RPMI8226 (cell line): Measurements from ENCODE around the gene DPF3.
A peak's percentile ranks its signal among the peaks of the same experiment; 100 is the strongest.

Experiments
- DNase-seq: peaks from one replicate; pipeline ENCODE4 v3.0.0-alpha.2; 2015

Gene DPF3

GRCh38 chr14:72636094-72636493 is 257.8 kb downstream of the DPF3 start:
- DNase-seq, result no peak

DNA sequence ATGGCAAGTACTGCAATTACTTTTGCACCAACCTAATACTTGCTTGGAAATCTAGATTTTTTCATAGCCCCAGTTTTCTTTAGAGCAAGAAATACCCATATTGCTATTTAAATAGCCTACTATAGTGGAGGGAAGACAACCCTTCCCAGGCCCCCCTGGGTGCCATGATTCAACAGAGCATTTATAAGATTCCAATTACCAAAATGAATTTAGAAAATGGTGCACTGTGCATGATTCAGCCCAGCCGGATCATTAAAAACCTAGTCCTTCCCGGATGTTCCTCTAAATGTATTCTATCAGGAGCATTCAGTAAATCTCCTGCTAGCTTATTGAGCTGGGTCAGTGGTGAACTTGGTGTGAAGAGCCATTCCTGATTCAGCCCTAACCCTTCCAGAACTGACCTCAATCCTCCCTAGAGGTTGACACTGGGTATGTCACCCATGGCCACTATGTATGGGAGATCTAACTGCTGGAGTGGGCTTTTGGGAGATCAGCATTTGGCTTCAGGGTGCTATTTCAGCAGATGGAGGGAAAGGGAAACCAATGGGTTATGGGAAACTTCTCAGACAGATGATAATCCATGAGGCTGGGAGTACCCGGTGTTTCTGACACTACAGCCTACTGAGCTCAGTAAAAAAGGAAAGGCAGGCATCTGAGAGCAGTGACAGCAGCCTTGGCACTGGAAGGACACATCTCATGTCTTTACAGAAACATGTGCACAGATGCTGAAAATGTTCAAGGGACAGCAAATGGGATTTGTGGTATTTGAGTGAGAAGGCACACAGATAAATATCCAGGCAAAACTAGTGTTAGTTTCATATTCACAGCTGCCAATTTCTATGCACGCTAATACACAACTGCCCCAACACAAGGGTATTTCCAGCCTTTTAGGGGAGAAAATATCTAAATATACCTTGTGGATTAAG is 258.9 kb downstream of the DPF3 start:
- DNase-seq, result no peak

- no peak for DNase-seq
Measured at GRCh38 chr14:72633551-72633950, 260.4 kb downstream of the DPF3 start.

- DNase-seq, result no peak
Measured at GRCh38 chr14:72632727-72633126, 261.2 kb downstream of the DPF3 start.

DNA sequence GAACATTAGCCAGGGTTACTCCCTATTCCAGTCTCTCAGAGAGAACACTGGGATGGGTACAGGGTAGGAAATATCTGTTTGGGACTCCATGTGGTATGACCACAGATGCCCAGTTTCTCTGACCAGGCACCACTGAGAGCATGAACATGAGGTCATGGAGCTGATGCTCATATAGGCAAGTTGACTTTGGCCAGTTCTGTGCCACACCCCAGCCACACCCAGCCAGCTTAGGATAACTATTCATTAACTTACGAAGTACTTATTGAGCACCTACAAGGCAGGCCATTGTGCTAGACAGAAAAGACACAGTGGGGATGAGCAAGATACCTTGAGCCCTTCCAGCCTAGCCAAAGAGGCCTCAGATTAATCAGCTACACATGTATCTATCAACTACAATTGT is 262.5 kb downstream of the DPF3 start:
- DNase-seq, result no peak

GRCh38 chr14:72630374-72630773 is 263.5 kb downstream of the DPF3 start:
- no peak for DNase-seq

DNA sequence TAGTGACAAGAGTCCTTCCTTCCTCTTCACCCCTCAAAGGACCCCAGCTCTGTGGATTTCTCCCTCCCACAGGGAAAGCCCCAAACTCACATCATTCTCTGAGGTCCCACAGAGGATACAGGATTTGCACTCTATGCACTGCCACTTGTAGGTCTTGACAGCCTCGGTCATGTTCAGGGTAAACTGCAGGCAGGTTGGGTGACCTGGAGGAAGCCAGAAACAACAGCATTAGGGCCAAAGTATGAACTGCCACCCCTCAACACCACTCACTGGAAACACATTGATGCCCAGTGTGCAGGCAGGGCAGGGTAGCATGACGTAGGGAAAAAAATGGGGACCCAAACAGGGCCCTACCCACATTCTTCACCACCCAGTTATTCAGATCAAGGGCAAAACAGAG is 264.4 kb downstream of the DPF3 start:
- DNase-seq, result no peak

GRCh38 chr14:72625689-72626088 is 268.2 kb downstream of the DPF3 start:
- DNase-seq, result no peak

- DNase-seq, result no peak
Measured at GRCh38 chr14:72621387-72622065, 272.4 kb downstream of the DPF3 start.

GRCh38 chr14:72619881-72620280 is 274.0 kb downstream of the DPF3 start:
- DNase-seq, result no peak

DNA sequence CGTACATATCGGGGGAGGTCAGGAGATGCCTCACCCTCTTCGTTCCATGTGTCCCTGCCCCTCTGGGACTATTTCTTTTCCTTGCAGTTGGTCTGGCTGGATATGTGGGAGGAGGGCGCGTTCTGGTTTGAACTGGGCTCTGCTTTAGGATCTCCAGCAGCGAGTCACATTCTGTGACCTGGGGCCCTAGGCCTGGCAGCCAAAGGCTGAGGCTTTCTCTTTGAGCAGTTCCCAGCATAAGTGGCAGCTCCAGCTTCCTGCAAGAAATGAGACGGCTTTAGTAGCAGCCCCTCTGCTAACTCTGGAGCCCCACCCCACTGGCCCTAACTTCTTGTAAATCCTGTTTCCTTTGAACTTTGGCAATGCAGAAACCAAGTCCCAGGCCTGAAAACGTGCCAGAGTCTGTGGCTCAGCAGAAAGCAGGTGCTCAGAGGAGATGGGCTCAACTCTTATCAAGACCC is 274.8 kb downstream of the DPF3 start:
- no peak for DNase-seq

DNA sequence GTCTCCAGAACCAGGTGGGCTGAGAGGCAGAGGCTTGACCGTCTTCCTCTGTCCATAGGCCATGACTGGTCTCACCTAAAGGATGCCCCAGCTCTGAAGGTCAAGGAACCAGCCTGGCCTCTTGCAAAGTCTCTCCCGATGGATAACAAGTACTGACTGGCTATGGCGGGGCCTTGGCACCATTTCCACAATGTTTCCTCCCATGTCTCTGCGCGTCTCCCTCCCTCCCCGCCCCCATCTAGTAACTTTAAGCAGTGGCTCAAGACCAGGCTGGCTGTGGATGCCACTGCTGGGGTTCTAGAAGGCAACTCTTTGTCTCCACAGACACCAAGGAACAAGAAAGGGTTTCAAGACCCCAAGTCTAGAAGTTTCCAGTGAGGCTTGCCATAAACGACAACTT is 275.5 kb downstream of the DPF3 start:
- no peak for DNase-seq

DNA sequence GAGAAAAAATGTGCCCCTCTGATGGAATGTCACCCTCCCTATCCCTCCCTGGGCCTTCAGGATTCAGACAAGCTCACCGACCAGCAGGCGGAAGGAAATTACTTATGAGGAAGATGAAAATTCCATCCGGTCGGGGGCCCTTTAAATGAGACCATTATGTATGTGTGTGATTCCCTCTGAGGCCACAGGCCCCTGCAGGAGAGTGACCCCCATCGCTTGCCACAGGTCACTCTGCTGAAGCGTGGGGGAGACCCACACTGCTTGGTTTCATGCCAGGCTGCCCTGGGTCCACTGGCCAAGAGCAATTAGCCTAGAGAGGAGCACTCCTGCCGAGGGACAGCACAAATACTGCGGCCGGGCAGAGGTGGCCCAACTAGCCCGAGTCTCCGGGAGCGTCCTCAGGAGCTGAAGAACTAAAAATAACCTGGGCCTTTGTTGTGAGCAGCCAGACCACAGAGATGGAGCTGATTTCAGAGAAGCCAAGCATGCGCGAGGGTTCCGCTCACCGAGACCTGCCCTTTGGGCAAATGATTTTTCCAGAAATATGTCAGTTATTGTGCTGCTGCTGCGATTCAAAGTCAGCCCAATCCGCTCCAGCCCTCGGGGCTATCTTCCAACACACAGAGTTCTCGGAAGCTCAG is 276.4 kb downstream of the DPF3 start:
- no peak for DNase-seq

- no peak for DNase-seq
Measured at GRCh38 chr14:72616811-72617210, 277.1 kb downstream of the DPF3 start.

GRCh38 chr14:72616294-72616693 is 277.6 kb downstream of the DPF3 start:
- DNase-seq, result no peak

- DNase-seq, result no peak
Measured at GRCh38 chr14:72615451-72616121, 278.3 kb downstream of the DPF3 start.

GRCh38 chr14:72614891-72615415 is 278.9 kb downstream of the DPF3 start:
- DNase-seq, result no peak

- no peak for DNase-seq
Measured at GRCh38 chr14:72614365-72614764, 279.5 kb downstream of the DPF3 start.

GRCh38 chr14:72613975-72614319 is 280.0 kb downstream of the DPF3 start:
- no peak for DNase-seq

DNA sequence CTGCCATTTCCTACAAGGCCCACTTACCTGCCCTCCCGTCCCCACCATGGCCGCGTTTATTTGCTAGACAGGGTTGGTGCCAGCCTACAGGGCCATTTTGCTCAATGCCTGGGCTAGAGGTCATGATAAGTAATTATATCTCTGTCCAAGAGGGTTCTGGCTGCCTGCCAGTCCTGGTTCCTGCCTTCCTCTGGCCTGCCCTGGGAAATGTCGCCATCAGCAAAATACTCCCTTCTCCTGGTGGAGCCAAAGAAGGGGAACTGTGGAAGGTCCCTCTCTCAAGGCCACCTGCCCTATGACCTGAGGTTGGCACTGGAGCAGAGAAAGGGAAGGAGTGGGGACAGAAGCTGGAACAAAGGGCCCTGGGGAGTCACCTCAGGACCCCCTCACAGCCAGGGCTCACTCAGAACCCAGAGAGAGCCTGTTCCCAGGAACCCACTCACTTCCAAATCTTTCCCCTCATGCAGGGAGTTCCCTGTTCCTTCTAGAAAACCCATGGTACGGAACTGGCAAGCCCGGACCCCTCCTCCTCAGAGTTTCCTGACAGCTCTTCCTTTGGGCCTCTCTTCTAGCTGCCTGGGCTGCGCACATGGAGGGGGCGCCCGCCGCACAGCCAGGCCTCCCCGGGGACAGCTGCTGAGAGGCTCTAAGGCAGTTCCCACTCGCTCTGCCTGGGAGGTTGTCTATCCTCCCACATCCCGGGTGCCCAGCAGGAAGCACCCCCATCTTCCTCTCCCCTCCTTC is 280.5 kb downstream of the DPF3 start:
- DNase-seq, result peak; percentile 3

GRCh38 chr14:72612041-72612440 is 281.9 kb downstream of the DPF3 start:
- no peak for DNase-seq

DNA sequence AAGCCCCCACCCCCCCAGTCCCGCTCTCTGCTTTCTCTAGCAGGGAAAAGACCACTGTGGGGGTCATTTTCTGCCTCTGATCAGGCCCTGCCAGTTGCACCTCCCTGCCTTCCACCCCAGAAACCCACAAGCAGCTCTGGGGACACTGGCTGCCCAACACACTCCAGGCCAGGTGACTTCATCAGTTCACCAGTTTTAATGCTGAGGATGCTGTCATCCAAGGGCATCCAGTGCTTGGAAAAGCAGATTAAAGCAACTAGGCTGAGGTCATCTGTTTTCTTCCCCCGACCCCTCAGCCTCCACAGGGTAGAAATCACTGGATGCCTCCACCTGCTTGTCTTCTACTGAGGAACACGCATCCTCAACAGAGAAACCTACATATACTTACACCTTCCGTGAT is 282.4 kb downstream of the DPF3 start:
- DNase-seq, result no peak
